GM18858 (cell line): Measurements from ENCODE around the gene FOCAD.
A peak's percentile ranks its signal among the peaks of the same experiment; 100 is the strongest.

Source experiments
- ATAC-seq: cut with Tn5 transposase; IDR thresholded peaks from one replicate; pipeline ENCODE4 v1.9.1; 2021; ENCODE audit not compliant: unreplicated experiment

Gene FOCAD

GRCh38 chr9:21001581-21001980 lies 317.5 kb downstream of the FOCAD start:
- no peak for ATAC-seq

GRCh38 chr9:21002040-21002439 lies 318.0 kb downstream of the FOCAD start:
- ATAC-seq = no peak

- ATAC-seq = no peak
These were observed 331.2 kb downstream of the FOCAD start for GRCh38 chr9:21015129-21015815.

- peak; percentile 57 for ATAC-seq
These were observed 331.9 kb downstream of the FOCAD start for GRCh38 chr9:21015995-21016394.

GRCh38 chr9:21016701-21017491 lies 332.8 kb downstream of the FOCAD start:
- ATAC-seq = no peak

GRCh38 chr9:21018177-21018576 lies 334.1 kb downstream of the FOCAD start:
- no peak for ATAC-seq

- ATAC-seq = no peak
These were observed 339.8 kb downstream of the FOCAD start for GRCh38 chr9:21023861-21024260.

GRCh38 chr9:21027295-21027694 lies 343.2 kb downstream of the FOCAD start:
- no peak for ATAC-seq

GRCh38 chr9:21028466-21028865 lies 344.4 kb downstream of the FOCAD start:
- ATAC-seq = no peak

- ATAC-seq = no peak
These were observed 345.6 kb downstream of the FOCAD start for GRCh38 chr9:21029661-21030060.

- peak; percentile 78 for ATAC-seq
These were observed 346.5 kb downstream of the FOCAD start for GRCh38 chr9:21030389-21031035.

GRCh38 chr9:21031091-21031807 lies 347.2 kb downstream of the FOCAD start, which contains the start of gene HACD4:
TSS of gene HACD4 (minus strand) at chr9:21031640. CDS start at chr9:21031590, 50 bp downstream.
- ATAC-seq = peak; percentile 72

- no peak for ATAC-seq
These were observed 347.7 kb downstream of the FOCAD start for GRCh38 chr9:21031808-21032183.

- ATAC-seq = no peak
These were observed 353.2 kb downstream of the FOCAD start for GRCh38 chr9:21037278-21037677.

- ATAC-seq = no peak
These were observed 355.2 kb downstream of the FOCAD start for GRCh38 chr9:21039302-21039701.

- no peak for ATAC-seq
These were observed 358.4 kb downstream of the FOCAD start for GRCh38 chr9:21042466-21042865.

- no peak for ATAC-seq
These were observed 359.8 kb downstream of the FOCAD start for GRCh38 chr9:21043841-21044240.
